ENCODE data around the gene TCF21.
"Not testable (repeated sequence)": the region's sequence is repeated elsewhere in the genome, so short reads cannot be mapped to it uniquely, and the experiment has no call there.

Gene TCF21

GRCh38 chr6:133888929-133889556 lies at the start of gene TCF21:
Gene TCF21, plus strand, starts transcription at chr6:133889113. Its CDS starts 285 bp downstream, at chr6:133889398.
- DNase-seq (ENCODE audit: low read depth): no peak

GRCh38 chr6:133841176-133841575 lies 47.7 kb upstream of the TCF21 start:
- DNase-seq (ENCODE audit: low read depth): no peak

DNA sequence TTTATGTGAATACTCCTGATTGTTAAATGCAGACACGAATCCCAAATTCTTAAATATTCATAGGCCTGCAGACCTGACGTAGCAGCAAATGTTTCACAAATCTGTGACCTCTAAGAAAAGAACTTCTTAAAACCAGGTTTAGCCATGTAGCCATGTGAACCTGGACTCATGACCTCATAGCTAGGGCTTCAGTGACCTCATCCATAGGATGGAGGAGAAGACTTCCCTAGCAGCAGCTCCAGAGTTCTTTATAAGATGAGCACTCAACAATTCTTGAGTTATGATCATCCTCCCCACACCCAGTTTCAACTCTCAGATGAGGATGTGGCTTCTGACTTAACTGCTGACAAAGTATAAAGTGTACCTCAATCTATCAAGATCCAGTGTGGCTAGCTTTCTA lies 45.8 kb upstream of the TCF21 start:
- DNase-seq (ENCODE audit: low read depth): no peak

DNA sequence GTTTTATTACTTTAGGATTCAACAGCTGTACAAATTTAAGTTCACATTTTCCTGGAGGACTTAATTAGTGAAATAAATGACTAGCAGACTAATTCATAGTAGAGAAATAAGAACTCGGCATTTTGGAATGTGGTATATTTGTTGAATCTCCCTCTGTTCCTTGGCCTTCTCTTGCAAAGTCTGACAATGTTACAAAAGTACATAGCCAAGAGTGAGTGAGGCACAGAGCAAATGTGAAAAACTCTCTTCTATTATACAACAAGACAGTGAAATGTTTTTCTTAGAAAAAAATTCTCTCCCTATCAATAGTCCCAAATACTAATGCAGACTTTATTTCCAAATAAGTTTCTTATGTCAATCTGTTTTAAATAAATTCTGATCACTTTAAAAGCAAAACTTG lies 44.2 kb upstream of the TCF21 start:
- no peak for DNase-seq (ENCODE audit: low read depth)

DNA sequence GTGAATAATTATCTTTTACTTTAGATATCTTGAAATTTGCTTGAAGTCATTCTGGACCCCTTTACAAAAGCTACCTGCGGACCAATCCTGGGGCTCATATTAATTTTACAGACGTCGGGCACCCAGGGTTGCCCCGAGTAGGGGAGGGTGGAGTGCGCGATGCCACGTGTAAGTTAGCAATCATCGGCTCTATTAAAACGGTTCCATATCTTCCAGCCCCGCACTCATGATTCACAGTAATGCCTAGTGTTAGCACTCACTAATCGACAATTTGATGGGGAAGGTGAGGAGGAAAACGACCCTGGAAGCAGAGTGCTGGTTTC lies 34.9 kb upstream of the TCF21 start:
- DNase-seq (ENCODE audit: low read depth): no peak

GRCh38 chr6:133854364-133855275 lies 34.3 kb upstream of the TCF21 start:
- DNase-seq (ENCODE audit: low read depth): no peak

DNA sequence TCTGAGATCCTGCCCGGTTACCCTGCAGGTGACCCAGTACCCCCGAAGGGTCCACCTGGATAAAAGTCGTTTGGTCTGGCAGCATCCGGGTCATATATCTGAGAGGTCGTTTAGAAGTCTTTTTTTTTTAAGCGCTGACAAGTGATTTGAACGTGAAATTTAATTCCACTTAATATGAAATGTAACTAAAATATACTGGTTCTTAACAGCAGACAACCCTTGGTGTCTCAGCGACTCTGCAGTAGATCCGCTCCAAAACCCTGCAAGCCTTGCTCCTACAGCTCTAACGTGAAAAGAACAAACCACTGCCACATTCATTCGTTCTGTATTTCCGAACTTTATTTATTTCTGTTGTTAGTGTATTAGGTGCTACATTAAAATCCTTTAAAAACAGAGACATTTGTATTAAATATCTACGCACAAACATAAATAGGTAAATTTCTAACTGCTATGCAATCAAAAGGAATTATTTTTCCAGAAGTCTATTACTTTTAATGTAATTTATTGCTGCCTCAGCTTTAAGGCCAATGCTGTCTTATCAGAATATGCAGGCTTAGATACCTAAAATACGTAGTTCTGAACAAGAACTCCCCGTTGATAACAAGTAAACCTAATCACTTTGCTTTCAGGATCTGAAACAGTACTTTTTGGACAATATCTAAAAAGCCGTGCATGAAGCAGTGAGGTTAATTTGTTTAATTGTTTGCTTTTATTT lies 33.5 kb upstream of the TCF21 start:
- DNase-seq (ENCODE audit: low read depth): no peak

DNA sequence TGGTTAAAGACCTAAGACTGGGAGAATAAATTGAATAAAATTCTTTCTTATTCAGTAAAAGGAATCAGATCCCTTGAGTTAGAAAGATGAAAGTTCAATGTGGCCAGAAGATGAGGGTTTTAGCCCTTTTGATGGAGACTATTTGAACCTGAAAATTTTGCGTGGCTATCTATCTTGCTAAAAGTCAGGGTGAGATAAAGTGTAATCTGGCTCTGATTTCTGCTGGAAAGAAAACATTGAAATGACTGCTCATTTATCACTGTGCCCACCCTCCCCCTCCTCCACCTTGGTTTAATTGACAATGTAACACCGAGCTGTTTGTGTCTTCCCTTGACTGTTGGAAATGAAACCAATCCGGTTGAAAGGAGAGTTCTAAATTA lies 32.9 kb upstream of the TCF21 start:
- no peak for DNase-seq (ENCODE audit: low read depth)

DNA sequence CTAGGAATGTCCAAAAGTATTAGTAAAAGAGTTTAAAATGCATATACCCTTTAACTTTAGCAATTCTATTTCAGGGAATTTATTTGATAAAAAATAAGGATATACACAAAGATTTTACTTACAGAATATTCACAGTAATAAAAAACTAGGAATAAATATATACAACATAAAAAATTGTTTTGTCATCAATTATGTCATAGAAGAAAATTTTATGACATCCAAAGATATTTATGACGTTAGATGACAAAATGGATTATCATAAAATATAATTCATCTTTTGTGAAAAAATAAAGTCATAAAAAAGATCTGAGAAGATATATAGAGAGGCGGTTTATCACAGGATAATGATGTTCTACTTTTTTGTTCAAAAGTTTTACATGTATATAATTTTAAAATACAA lies 32.0 kb upstream of the TCF21 start:
- no peak for DNase-seq (ENCODE audit: low read depth)

GRCh38 chr6:133857696-133858095 lies 31.2 kb upstream of the TCF21 start:
- no peak for DNase-seq (ENCODE audit: low read depth)

DNA sequence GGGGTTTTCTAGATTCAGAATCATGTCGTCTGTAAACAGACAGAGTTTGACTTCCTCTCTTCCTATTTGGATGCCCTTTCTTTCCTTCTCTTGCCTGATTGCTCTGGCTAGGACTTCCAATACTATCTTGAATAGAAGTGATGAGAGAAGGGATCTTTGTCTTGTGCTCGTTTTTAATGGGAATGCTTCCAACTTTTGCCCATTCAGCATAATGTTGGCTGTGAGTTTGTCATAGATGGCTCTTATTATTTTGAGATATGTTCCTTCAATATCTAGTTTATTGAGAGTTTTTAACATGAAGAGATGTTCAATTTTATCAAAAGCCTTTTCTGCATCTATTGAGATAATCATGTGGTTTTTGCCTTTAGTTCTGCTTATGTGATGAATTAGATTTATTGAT lies 27.6 kb upstream of the TCF21 start:
- DNase-seq (ENCODE audit: low read depth): not testable (repeated sequence)

- DNase-seq (ENCODE audit: low read depth): no peak
Observed at GRCh38 chr6:133863228-133863627, 25.7 kb upstream of the TCF21 start.

DNA sequence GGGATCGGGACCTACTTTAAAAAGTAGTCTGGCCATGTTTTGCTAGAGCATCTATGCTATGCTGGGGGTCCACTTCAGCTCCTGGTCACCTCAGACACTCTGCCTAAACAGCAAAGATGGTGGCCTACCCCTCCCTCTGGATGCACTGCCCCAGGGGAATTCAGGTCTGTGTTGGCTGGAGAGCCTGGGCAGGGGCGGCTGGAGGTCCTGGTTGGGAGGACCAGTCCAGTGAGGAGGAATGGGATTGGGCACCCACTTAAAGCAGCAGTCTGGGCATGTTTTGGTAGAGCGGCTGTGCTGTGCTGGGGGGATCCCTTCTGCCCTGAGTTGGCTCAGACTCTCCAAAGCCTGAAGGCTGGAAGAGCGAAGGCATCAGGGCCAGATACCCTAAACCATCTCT lies 23.2 kb upstream of the TCF21 start:
- no peak for DNase-seq (ENCODE audit: low read depth)

- DNase-seq (ENCODE audit: low read depth): no peak
Observed at GRCh38 chr6:133871131-133871530, 17.8 kb upstream of the TCF21 start.

- DNase-seq (ENCODE audit: low read depth): no peak
Observed at GRCh38 chr6:133873538-133873937, 15.4 kb upstream of the TCF21 start.

DNA sequence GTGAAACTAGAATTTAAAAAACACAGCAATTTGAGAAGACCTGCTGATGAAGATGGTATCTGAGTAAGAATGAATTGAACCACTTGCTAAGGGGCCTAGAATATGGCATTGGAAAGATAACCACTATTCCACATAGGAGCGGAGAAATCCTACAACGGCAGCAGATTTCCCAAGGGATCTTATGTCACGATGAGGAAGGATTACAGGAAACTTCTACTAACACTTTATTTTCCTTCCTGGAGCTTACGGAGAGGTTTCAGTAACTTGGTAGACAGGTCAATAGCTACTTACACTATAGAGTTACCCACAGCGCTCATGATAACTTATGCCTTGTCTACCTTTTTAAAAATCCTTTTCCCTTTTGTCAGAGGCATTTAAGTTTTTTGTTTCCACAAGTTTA lies 11.8 kb upstream of the TCF21 start:
- no peak for DNase-seq (ENCODE audit: low read depth)

DNA sequence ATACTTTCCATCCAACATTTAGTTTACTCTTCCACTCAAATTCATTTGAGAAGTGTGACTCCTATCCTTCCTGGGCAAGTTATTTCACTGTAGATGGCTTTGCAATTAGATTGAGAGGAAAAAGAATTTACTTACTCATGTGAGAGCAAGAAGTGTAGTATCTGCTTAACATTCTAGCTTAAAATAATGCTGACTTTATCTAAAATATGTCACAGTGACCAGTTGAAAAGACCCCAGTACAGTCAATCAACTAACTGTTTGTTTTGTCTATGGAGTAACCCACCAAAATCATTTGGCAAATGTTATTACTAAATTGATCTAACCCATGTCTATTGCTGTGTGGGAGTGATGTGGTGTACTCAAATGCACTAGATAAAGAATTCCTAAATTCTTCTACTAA lies 8.9 kb upstream of the TCF21 start:
- no peak for DNase-seq (ENCODE audit: low read depth)

DNA sequence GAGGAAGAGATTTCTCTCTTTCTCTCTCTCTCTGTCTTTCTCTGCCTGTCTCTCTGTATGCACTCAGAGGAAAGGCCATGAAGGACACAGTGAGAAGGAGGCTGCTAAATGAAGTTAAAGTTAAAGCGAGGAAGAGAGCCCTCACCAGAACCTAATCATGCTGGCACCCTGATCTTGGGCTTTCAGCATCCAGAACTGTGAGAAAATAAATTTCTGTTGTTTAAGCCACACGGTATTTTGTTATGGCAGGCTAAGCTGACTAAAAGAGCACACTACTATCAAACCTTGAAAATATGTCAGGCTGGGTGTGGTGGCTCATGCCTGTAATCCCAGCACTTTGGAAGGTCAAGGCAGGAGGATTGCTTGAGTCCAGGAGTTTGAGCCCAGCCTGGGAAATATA lies 8.0 kb upstream of the TCF21 start:
- DNase-seq (ENCODE audit: low read depth): no peak

GRCh38 chr6:133886104-133886775 lies 2.7 kb upstream of the TCF21 start:
- DNase-seq (ENCODE audit: low read depth): no peak

GRCh38 chr6:133887156-133887879 lies 1.6 kb upstream of the TCF21 start:
- no peak for DNase-seq (ENCODE audit: low read depth)

DNA sequence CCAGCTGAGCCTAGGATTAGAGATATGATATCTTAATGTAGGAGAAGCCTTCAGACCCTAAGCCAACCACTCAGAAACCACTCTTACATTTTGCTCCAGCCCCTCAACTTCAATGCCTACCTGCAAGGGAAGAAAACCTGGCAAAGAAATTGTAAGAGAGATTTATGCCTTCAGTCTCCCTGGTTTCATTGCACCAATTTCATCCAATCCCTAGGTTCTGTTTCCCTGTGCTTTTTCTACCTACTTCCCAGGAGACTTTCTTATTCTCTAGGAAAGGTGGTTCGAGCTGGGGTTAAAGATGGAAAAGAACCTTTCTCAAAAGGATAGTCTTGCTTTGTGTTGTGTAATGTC lies 1.1 kb upstream of the TCF21 start:
- no peak for DNase-seq (ENCODE audit: low read depth)
